GM19239 (cell line): Measurements from ENCODE around the gene CCDC9B.
A peak's percentile ranks its signal among the peaks of the same experiment; 100 is the strongest.

Source experiments
- DNase-seq: peaks from one replicate; pipeline ENCODE4 v3.0.0; 2011; ENCODE audit warnings: low spot score; ENCODE audit not compliant: insufficient read length
- FAIRE-seq: peaks from 2 replicates; lab custom pipeline; 2011; peaks lifted over from hg19 to GRCh38; lab: Jason Lieb, UNC

Gene CCDC9B

DNA sequence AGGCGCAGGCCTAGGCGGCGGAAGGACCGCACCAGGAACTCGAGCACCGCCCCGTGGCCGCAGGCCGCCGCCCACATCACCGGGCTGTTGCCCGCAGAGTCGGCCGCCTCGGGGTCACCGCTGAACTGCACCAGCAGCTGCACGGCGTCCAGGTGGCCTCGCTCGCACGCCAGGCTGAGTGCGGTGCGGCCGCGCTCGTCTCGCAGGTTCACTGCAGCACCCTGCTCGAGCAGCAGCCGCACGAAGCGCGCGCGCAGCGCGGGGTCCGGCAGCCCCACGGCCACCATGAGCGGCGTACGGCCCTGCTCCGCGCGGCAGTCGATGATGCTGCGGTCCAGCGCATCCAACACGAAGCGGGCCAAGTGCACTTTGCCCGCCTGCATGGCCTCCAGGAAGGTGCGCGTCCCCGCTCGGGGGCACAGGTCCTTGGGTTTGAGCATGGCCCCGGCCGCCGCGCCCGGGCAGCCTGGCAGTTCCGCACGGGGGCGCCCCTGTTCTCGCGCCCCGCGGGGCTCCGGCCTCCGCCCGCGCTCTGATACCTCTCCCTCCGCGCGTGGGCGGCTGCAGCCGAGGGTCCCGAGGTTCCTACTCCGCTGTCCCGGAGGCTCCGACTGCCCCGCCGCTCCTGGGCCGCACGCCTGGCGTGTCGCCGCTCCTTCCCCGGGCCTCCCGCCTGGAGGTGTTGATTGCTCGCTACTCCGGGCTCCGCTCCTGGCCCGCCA lies 58.4 kb downstream of the CCDC9B start:
- DNase-seq (peak; percentile 66), FAIRE-seq (no peak)

DNA sequence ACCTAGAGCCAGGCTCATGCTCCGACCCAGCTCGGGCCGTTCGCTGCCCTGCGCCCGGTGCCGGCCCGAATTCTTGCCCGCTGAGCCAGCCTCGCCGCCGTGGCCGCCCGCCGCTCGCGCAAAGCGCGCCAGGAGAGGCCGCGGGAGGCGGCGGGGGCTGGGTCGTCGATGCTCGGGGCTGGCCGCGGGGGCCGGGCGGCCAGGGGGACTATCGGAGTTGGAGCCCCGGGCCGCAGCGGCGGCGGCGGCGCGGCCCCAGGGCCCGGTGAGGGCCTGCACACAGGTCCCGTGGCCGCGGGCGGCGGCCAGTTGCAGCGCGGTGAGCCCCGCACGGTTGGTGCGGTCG lies 59.0 kb downstream of the CCDC9B start:
- FAIRE-seq: no peak
- no peak for DNase-seq
